ENCODE results near the gene LRRC41.
"Not testable (repeated sequence)": the region's sequence is repeated elsewhere in the genome, so short reads cannot be mapped to it uniquely, and the experiment has no call there.

LRRC41 gene

DNA sequence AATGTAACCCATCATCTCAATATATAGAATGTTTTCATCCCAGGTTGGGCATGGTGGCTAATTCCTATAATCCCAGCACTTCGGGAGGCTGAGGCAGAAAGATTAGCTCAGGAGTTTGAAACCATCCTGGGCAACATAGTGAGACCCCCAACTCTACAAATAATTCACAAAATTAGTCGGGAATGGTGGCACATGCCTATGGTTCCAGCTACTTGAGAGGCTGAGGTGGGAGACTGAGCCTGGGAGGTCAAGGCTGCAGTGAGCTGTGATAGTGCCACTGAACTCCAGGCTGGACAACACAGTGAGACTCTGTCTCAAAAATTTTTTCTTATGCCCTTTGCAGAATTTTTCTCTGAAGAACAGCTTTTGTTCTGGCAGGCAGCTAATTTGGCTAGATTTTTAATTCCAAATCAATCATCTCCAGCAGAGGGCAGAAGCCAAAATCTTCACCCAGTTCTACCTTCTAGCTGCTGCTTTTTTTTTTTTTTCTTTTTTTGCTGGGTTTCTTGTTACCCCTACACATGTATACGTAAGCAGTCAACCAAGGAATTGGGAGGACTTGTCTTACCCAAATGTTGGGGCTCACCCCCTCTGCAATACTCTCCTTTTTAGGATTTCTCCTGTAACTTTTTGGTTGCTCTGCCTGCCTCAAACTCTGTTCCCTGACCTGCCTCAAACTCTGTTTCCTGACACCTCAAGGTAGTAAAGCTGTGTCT, 58.6 kb downstream of the LRRC41 start:
- DNase-seq (ENCODE audit: low spot score) = no peak

DNA sequence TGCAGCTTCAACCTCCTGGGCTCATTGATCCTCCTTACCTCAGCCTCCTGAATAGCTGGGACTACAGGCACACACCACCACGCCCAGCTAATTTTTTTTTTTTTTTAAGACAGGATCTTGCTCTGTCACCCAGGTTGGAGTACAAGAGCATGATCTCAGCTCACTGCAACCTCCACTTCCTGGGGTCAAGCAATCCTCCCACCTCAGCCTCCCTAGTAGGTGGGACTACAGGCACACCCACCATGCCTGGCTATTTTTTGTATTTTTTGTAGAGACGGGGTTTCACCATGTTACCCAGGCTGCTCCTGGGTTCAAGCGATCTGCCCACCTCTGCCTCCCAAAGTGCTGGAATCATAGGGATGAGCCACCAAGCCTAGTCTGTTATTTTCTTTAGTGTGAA, 59.6 kb downstream of the LRRC41 start:
- not testable (repeated sequence) for DNase-seq (ENCODE audit: low spot score)

DNA sequence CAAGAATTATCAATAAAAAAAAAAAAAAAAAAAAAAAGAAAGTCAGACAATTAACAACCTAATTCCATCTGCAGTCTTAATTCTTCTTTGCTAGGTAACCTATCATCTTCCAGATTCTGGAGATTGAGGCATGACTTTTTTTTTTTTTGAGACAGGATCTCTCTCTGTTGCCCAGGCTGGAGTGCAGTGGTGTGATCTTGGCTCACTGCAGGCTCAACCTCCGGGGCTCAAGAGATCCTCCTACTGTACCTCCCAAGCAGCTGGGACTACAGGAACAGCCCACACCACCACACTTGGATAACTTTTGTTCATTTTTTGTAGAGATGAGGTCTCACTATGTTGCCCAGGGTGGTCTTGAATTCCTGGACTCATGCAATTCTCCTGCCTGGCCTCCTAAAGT, 60.5 kb downstream of the LRRC41 start:
- DNase-seq (ENCODE audit: low spot score) = no peak

DNA sequence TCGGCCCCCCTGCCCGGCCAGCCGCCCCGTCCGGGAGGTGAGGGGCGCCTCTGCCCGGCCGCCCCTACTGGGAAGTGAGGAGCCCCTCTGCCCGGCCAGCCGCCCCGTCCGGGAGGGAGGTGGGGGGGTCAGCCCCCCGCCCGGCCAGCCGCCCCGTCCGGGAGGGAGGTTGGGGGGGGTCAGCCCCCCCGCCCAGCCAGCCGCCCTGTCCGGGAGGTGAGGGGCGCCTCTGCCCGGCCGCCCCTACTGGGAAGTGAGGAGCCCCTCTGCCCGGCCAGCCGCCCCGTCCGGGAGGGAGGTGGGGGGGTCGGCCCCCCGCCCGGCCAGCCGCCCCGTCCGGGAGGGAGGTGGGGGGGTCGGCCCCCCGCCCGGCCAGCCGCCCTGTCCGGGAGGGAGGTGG, 61.7 kb downstream of the LRRC41 start:
- not testable (repeated sequence) for DNase-seq (ENCODE audit: low spot score)

DNA sequence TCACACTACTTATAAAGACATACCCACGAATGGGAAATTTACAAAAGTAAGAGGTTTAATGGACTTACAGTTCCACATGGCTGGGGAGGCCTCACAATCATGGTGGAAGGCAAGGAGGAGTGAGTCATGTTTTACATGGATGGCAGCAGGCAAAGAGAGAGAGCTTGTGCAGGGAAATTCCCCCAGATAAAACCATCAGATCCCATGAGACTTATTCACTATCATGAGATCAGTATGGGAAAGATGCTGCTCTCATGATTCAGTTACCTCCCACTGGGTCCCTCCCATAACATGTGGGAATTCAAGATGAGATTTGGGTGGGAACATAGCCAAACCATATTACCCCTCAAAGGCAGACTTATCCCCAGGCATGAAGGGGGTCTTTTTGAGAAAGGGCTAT, 64.6 kb downstream of the LRRC41 start:
- DNase-seq (ENCODE audit: low spot score) = not testable (repeated sequence)

DNA sequence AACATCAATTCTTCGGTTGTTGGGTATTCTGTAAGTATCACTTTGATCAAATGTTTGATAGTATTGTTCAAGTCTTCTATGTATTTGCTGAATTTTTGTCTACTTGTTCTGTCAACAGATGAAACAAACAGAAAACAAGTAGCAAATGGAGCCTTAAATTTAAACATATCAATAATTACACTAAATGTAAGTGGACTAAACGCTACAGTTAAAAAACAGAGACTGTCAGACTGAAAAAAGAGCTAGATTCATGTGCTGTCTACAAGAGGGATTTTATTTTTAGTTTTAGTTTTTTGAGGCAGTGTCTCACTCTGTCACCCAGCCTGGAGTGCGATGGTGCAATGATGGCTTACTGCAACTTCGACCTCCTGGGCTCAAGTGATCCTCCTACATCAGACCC, 66.5 kb downstream of the LRRC41 start:
- no peak for DNase-seq (ENCODE audit: low spot score)

DNA sequence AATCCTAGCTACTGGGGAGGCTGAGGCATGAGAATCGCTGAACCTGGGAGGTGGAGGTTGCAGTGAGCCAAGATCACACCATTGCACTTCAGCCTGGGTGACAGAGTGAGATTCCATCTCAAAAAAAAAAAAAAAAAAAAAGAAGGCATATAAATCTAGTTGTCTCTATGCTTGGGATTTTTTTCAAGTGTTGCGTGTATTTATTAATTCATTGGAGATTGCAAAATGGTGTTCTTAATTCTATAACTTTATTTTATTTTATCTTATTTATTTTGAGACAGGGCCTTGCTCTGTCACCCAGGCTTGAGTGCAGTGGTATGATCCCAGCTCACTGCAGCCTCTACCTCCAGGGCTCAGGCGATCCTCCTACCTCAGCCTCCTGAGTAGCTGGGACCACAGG, 72.2 kb downstream of the LRRC41 start:
- not testable (repeated sequence) for DNase-seq (ENCODE audit: low spot score)

Measured in SK-N-DZ (cell line).